Activated naive CD8-positive, alpha-beta T cell treated with anti-CD3 and anti-CD28 coated beads, Interleukin-2, amount 50 U/mL, for 24 hours (primary cell): ENCODE data around the gene ZNF586.
"Not testable (repeated sequence)": the region's sequence is repeated elsewhere in the genome, so short reads cannot be mapped to it uniquely, and the experiment has no call there.

ENCODE experiments used
- ATAC-seq: fragments of 150-1000 bp; cut with Tn5 transposase; one replicate; pipeline ENCODE4 v1.10.0; 2021
- DNase-seq: peaks from one replicate; pipeline ENCODE4 v3.0.0; 2021
- H3K27ac Mint-ChIP-seq: one replicate; pipeline ENCODE4 v1.8.0; 2021; ENCODE audit warnings: mild to moderate bottlenecking, mixed read lengths
- H3K27me3 Mint-ChIP-seq: one replicate; pipeline ENCODE4 v1.8.0; 2021; ENCODE audit warnings: mixed read lengths
- H3K36me3 Mint-ChIP-seq: one replicate; pipeline ENCODE4 v1.8.0; 2021; ENCODE audit warnings: low read depth, mixed read lengths
- H3K4me1 Mint-ChIP-seq: one replicate; pipeline ENCODE4 v1.8.0; 2021; ENCODE audit warnings: mixed read lengths
- H3K4me3 Mint-ChIP-seq: one replicate; pipeline ENCODE4 v1.8.0; 2021; ENCODE audit warnings: mild to moderate bottlenecking, moderate library complexity, mixed read lengths
- H3K9me3 Mint-ChIP-seq: one replicate; pipeline ENCODE4 v1.8.0; 2021; ENCODE audit warnings: mixed read lengths

The ZNF586 gene

DNA sequence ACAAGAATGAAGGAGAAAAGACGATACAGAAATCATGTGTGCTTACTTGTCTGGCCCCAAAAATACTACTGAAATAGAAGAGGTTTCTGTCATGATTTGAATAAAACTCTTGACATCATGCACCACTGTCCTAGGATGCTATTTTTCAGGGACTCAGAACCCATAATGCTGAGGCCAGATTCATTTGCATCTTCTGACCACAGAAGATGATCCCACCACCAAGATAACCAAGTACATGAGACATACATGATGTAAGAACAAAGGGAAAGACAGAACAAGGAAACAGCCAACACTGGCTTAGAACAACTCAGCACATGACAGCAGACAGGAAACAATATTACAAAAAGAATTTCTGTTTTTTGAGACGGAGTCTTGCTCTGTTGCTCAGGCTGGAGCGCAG is 42.8 kb downstream of the ZNF586 start:
- H3K27me3 Mint-ChIP-seq: no peaks in the 10 kb centered on the region
- H3K9me3 Mint-ChIP-seq: no peaks in the 10 kb centered on the region
- H3K27ac Mint-ChIP-seq: peak overlapping the region; percentile 75
- DNase-seq (no peak), ATAC-seq (peak; percentile 25)
- peak overlapping the region; percentile 38 for H3K4me3 Mint-ChIP-seq
- peaks cover 40% of the 10 kb centered on the region for H3K36me3 Mint-ChIP-seq
- peaks cover 43% of the 10 kb centered on the region for H3K4me1 Mint-ChIP-seq

DNA sequence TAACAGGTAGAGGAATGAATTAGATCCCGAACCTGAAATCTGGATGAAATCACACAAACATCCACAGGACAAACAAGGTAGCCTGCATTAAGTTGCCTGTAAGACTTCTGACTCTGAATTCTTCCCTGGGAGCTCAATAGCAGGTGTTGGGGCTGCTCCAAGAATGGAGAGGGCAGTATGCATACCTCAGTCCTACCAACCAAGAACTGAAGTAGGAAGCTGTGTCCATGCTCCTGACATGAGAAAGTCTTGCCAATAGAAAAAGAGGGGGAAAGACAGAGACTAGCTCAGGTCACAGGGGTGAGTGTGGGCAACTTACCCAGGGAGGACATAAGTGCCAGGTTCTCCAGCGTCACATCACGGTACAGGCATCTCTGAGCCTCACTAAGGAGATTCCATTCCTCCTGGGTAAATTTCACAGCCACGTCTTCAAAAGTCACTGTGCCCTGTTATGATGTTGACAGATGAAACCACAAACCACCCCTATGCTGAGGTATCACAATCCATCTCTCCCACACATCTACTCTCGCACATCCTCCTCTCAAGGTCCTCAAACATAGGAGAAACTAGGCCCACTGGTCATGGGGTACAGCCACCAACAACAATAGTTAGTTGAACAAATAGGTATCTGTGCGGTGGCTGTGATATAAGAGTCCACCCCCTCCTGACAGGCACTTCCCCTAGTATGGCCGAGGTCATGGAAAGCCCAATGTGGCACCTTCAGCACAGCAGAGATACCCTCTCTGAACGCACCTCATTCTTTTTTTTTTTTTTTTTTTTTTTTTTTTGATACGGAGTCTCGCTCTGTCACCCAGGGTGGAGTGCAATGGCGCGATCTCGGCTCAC is 43.7 kb downstream of the ZNF586 start:
- peak overlapping the region; percentile 91 for H3K4me3 Mint-ChIP-seq
- not testable (repeated sequence) for DNase-seq, H3K27me3 Mint-ChIP-seq, H3K9me3 Mint-ChIP-seq
- ATAC-seq: peak; percentile 17
- peak overlapping the region; percentile 57 for H3K27ac Mint-ChIP-seq
- peaks cover 32% of the 10 kb centered on the region for H3K36me3 Mint-ChIP-seq
- peaks cover 43% of the 10 kb centered on the region for H3K4me1 Mint-ChIP-seq

DNA sequence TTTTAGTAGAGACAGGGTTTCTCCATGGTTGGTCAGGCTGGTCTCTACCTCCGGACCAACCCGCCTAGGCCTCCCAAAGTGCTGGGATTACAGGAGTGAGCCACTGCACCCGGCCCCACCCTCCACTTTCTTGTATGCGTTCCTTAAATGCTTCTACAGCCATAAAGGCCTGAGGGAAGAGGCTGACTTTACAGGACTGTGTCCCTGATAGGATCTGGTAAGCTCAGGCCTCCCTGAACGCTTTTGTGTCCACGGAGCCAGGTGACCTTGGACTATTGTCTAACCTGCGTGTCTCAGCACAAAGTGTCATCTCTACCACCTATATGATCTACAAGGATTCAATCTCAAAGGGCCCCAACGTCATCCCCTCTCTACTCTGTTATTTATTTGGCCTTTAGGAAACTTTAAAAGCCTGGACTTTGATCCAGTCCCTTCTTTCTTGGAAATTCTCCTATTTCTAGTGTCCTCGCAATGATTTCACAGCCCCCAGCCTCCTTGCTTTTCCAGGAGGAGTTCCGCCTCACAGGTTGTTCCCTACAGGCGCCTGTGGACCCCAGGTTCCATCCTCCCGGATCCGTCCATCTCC is 44.5 kb downstream of the ZNF586 start:
- Mint-ChIP-seq H3K27me3 (no peaks in the 10 kb centered on the region), H3K36me3 (peaks cover 27% of the 10 kb centered on the region), H3K4me3 (peak overlapping the region; percentile 91), H3K27ac (peak overlapping the region; percentile 84), H3K9me3 (no peaks in the 10 kb centered on the region), H3K4me1 (peaks cover 50% of the 10 kb centered on the region)
- DNase-seq (no peak), ATAC-seq (no peak)

DNA sequence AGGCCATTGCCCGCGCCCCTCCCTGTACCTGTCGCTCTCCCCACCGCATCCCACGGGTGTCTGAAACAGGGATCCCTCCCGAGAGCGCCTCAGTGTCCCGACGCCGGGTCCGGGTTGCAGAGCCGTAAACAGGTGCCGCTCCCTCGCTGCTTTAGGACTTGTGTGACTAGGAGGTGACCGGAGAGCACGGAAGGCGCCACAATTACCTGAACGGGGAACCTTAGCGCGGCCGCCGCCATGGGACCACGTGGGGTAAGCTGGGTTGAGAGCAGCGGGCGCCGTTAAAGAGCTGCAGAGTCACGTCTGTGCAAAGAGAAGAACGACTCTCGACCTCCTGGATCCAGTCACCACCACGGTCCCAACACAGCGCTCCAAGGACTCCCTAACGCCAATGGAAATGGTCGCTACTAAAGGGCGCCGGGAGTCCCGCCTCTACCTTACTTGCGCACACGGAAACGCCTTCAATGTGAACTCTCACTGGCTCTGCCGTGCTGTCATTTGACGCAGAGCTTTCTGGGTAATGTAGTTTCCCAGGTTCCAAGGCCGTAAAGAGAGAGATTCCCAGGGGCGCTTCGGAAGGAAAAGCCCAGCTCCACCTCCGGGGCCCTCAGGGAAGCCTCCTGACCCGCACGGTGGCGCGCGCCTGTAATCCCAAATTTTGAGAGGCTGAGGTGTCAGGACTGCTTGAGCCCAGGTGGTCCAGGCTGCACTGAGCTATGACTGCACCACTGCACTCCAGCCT is 45.2 kb downstream of the ZNF586 start, which contains the start of gene ZNF552:
ZNF552 (minus strand) TSS at position 409 of the 742 bp plus-strand sequence; CDS start at position 239, 170 bp downstream.
- DNase-seq: peak; percentile 73
- H3K4me3 Mint-ChIP-seq: peak within 1 kb of the TSS; percentile 91
- H3K4me1 Mint-ChIP-seq: peaks cover 52% of the 10 kb centered on the region
- no peaks in the 10 kb centered on the region for H3K27me3 Mint-ChIP-seq
- peak; percentile 82 for ATAC-seq
- H3K27ac Mint-ChIP-seq: peak within 1 kb of the TSS; percentile 84
- H3K9me3 Mint-ChIP-seq: no peaks in the 10 kb centered on the region
- H3K36me3 Mint-ChIP-seq: peaks cover 23% of the 10 kb centered on the region

DNA sequence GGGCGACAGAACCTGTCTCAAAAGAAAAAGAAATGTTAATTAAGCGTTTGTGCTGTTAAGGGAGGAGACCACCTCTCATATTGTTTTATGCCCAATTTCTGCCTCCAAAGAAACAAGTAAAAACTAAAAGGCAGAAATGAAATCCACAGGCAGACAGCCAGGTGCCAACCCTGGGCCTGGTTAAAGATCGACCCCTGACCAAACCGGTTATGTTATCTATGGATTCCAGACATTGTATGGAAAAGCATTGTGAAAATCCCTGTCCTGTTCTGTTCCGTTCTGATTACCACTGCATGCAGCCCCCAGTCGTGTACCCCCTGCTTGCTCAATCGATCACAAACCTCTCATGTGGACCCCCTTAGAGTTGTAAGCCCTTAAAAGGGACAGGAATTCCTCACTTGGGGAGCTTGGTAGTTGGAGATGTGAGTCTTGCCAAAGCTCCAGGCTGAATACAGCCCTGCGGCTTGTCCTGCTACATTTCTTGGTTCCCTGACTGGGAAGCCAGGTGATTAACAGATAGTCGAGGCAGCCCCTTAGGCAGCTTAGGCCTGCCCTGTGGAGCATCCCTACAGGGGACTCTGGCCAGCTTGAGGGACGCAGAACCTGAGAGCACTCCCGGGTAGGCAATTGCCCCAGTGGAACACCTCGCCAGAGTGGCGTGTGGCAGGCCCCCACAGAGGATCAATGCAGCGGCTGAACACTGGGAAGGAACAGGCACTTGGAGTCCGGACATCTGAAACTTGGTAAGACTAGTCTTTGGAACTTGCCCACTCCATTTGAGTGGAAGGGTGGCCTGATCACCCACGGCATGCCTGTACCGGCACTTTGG is 46.0 kb downstream of the ZNF586 start:
- peak overlapping the region; percentile 91 for H3K4me3 Mint-ChIP-seq
- no peaks in the 10 kb centered on the region for H3K27me3 Mint-ChIP-seq
- H3K27ac Mint-ChIP-seq: peak overlapping the region; percentile 84
- no peaks in the 10 kb centered on the region for H3K9me3 Mint-ChIP-seq
- ATAC-seq (no peak), DNase-seq (no peak)
- H3K36me3 Mint-ChIP-seq: peaks cover 26% of the 10 kb centered on the region
- peaks cover 54% of the 10 kb centered on the region for H3K4me1 Mint-ChIP-seq

DNA sequence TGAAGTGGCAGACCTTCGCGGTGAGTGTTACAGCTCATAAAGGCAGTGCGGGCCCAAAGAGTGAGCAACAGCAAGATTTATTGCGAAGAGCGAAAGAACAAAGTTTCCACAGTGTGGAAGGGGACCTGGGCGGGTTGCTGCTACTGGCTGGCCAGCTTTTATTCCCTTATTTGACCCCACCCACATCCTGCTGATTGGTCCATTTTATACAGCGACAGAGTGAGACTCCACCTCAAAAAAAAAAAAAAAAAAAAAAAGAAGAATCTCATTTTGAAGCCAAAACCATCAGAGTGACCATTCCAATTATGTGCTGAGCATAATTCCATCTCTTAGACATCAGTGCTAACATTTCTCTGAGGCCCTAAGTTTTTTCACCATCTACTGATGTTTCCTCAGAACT is 47.2 kb downstream of the ZNF586 start:
- ATAC-seq: no peak
- Mint-ChIP-seq H3K4me1 (peaks cover 61% of the 10 kb centered on the region), H3K27ac (peak overlapping the region; percentile 17), H3K27me3 (no peaks in the 10 kb centered on the region), H3K36me3 (peaks cover 29% of the 10 kb centered on the region), H3K9me3 (no peaks in the 10 kb centered on the region), H3K4me3 (no peak overlapping the region)
- no peak for DNase-seq

DNA sequence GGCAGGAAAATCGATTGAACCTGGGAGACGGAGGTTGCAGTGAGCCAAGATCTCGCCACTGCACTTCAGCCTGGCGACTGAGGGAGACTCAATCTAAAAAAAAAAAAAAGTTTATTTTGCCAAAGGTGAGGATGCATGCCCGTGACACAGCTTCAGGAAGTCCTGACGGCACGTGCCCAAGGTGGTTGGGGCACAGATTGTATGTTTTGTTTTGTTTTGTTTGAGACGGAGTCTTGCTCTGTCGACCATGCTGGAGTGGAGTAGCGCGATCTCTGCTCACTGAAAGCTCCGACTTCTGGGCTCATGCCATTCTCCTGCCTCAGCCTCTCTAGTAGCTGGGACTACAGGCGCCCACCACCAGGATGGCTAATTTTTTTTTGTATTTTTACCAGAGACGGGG is 48.5 kb downstream of the ZNF586 start:
- Mint-ChIP-seq H3K27ac (no peak overlapping the region), H3K36me3 (peaks cover 30% of the 10 kb centered on the region), H3K4me3 (no peak overlapping the region), H3K4me1 (peaks cover 60% of the 10 kb centered on the region), H3K9me3 (no peaks in the 10 kb centered on the region), H3K27me3 (no peaks in the 10 kb centered on the region)
- ATAC-seq (no peak), DNase-seq (no peak)

DNA sequence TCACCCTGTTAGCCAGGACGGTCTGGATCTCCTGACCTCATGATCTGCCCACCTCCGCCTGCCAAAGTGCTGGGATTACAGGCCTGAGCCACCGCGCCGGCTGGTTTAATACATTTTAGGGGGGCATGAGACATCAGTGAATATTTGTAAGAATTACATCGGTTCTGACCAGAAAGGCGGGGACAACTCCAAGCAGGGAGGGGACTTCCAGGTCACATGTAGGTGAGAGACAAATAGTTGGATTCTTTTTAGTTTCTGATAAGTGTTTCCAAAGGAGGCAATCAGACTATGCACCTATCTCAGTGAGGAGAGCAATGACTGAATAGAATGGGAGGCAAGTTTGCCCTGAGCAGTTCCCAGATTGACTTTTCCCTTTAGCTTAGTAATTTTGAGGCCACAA is 48.9 kb downstream of the ZNF586 start:
- peaks cover 31% of the 10 kb centered on the region for H3K36me3 Mint-ChIP-seq
- DNase-seq: no peak
- no peaks in the 10 kb centered on the region for H3K27me3 Mint-ChIP-seq
- no peaks in the 10 kb centered on the region for H3K9me3 Mint-ChIP-seq
- H3K4me3 Mint-ChIP-seq: peak overlapping the region; percentile 99
- peaks cover 60% of the 10 kb centered on the region for H3K4me1 Mint-ChIP-seq
- ATAC-seq: no peak
- peak overlapping the region; percentile 93 for H3K27ac Mint-ChIP-seq

DNA sequence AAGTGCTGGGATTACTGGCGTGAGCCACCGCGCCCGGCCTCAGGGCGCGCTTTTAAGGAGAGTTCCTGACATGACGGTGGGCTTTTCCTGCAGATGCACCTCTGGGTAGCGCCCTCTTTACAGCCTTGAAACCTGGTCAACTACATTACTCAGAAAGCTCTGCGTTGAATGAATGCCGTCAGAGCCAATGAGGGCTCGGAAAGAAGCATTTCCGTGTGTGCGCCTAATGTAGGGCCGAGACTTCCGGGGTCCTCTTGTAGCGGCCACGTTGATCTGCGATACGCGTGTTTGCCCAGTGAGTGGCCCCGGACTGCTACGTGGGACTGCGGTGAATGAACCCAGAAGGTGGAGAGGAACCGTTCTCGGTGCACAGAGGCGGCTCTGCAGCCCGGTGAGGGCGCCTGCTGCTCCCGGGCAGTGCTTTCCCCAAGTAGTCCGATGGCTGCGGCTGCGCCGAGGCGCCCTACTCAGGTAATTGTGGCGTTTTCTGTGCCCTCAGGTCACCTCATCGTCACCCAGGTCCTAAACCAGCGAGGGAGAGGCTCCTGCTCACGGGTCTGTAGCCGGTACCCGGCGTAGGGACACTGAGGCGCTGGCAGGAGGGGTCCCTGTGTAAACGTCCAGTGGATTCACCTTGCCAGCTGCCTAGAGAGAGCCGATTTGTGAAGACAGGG is 50.1 kb downstream of the ZNF586 start:
- H3K36me3 Mint-ChIP-seq: peaks cover 40% of the 10 kb centered on the region

DNA sequence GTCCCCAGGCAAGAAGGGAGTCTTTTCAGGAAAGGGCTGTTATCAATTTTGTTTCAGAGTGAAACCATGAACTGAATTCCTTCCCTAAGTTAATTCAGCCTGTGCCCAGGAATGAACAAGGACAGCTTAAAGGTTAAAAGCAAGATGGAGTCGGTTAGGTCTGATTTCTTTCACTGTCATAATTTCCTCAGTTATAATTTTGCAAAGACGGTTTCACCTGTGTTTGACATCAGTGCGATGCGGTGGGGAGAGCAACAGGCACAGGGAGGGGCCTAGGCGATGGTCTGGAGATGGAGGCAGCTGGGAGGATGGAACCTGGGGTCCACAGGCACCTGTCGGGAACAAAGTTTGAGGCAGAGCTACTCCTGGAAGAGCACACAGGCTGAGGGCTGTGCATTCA is 51.1 kb downstream of the ZNF586 start:
- Mint-ChIP-seq H3K4me1 (peaks cover 57% of the 10 kb centered on the region), H3K9me3 (no peaks in the 10 kb centered on the region)

More for the DNA sequence above, 50.1 kb downstream of the ZNF586 start:
- peak overlapping the region; percentile 99 for H3K4me3 Mint-ChIP-seq
- no peaks in the 10 kb centered on the region for H3K9me3 Mint-ChIP-seq
- DNase-seq (peak; percentile 76), ATAC-seq (peak; percentile 96)
- peaks cover 63% of the 10 kb centered on the region for H3K4me1 Mint-ChIP-seq
- peak overlapping the region; percentile 93 for H3K27ac Mint-ChIP-seq
- no peaks in the 10 kb centered on the region for H3K27me3 Mint-ChIP-seq

DNA sequence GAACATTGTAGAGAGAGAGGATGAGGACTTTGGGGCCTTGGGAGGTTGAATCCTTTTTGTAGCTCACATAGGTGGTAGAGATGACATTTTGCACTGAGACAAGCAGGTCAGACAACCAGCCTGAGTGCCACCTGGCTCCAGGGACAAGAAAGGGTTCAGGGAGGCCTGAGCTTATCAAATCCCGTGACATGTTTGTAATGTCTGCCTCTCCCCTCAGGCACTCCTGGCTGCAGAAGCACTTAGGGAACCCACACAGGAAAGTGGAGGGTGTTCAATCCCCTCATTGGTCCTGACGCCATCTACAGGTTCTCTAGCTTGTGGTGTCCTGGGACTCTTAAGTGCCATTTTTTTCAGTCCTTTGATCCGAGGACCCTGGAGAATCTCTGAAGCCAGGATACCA is 51.6 kb downstream of the ZNF586 start:
- H3K27ac Mint-ChIP-seq: peak overlapping the region; percentile 93
- H3K36me3 Mint-ChIP-seq: peaks cover 49% of the 10 kb centered on the region
- peaks cover 54% of the 10 kb centered on the region for H3K4me1 Mint-ChIP-seq
- H3K9me3 Mint-ChIP-seq, ATAC-seq, DNase-seq, H3K27me3 Mint-ChIP-seq: not testable (repeated sequence)
- peak overlapping the region; percentile 99 for H3K4me3 Mint-ChIP-seq

More for the DNA sequence above, 51.1 kb downstream of the ZNF586 start:
- no peaks in the 10 kb centered on the region for H3K27me3 Mint-ChIP-seq
- no peak for DNase-seq
- no peak for ATAC-seq
- H3K4me3 Mint-ChIP-seq: peak overlapping the region; percentile 99
- peak overlapping the region; percentile 93 for H3K27ac Mint-ChIP-seq
- H3K36me3 Mint-ChIP-seq: peaks cover 45% of the 10 kb centered on the region

DNA sequence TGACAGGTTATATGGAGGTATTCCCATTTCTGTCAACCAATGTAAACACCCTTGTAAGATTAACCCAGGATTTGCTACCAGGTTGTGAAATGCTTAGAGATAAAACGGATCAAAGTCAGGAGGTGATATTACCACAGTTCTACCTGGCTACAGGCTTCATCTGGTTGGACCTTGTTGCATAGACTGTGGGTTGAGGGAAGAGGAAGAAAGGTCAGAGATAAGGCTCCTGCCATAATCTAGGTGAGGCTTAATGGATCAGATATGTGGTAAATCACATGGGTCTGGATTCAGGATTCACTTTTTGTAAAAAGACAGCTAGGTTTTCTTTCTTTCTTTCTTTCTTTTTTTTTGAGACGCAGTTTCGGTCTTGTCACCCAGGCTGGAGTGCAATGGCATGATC is 52.0 kb downstream of the ZNF586 start:
- not testable (repeated sequence) for H3K27ac Mint-ChIP-seq, ATAC-seq, H3K9me3 Mint-ChIP-seq, DNase-seq, H3K27me3 Mint-ChIP-seq
- Mint-ChIP-seq H3K4me1 (peaks cover 54% of the 10 kb centered on the region), H3K36me3 (peaks cover 52% of the 10 kb centered on the region), H3K4me3 (peak overlapping the region; percentile 99)

DNA sequence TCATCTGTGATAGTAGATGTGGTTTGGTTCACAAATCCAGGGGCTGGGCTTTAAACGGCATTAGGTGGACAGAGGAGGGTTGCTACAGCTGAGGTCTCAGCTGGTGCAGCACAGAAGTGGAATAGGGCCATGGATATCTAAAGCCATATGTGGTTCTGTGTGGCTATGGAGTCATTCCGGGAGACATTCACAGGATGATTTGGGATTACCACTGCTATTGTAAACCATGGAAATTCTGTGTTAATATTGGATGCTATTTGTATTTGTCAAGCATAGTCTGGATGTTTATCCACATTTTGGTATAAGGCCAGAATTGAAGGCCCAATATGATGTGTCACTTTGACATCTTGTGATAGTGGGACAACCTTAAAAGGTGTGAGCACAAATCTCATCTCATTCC is 53.7 kb downstream of the ZNF586 start:
- not testable (repeated sequence) for DNase-seq, H3K27me3 Mint-ChIP-seq, H3K9me3 Mint-ChIP-seq, ATAC-seq
- Mint-ChIP-seq H3K27ac (peak overlapping the region; percentile 62), H3K4me1 (peaks cover 63% of the 10 kb centered on the region), H3K36me3 (peaks cover 60% of the 10 kb centered on the region), H3K4me3 (peak overlapping the region; percentile 44)
